ENCODE measurements around the gene CERT1. TPM values are rescaled to one million over a fixed set of nuclear protein-coding genes. Genes with fewer than 3 reads are reported as not detected.

The CERT1 gene
- total RNA-seq, 1 donor, result 37.8 TPM

DNA sequence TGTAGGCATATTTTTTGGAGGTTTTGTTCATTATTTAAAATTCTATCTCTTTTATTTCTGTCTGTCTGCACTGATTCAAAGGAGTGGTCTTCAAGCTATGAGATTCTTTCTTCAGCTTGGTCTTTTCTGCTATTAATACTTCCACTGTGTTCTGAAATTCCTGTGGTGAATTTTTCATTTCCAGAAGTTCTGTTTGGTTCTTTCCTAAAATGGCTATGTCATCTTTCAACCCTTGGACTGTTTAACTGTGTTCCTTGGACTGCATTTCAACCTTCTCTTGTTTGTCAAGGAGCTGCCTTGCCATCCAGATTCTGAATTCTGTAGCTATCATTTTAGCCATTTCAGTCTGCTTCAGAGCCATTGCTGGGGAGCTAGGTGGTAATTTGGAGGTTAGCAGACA, 76.3 kb downstream of the CERT1 start:
- H3K4me3 ChIP-seq (ENCODE audit: low read depth, low read length), result no peak overlapping the region
- DNase-seq (ENCODE audit: low read depth), result peak; percentile 17
- TF ChIP-seq, protein P1, sequence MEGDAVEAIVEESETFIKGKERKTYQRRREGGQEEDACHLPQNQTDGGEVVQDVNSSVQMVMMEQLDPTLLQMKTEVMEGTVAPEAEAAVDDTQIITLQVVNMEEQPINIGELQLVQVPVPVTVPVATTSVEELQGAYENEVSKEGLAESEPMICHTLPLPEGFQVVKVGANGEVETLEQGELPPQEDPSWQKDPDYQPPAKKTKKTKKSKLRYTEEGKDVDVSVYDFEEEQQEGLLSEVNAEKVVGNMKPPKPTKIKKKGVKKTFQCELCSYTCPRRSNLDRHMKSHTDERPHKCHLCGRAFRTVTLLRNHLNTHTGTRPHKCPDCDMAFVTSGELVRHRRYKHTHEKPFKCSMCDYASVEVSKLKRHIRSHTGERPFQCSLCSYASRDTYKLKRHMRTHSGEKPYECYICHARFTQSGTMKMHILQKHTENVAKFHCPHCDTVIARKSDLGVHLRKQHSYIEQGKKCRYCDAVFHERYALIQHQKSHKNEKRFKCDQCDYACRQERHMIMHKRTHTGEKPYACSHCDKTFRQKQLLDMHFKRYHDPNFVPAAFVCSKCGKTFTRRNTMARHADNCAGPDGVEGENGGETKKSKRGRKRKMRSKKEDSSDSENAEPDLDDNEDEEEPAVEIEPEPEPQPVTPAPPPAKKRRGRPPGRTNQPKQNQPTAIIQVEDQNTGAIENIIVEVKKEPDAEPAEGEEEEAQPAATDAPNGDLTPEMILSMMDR (IDR thresholded peaks at IDR 0.05; ENCODE audit: insufficient read depth, low read length), result no peak

DNA sequence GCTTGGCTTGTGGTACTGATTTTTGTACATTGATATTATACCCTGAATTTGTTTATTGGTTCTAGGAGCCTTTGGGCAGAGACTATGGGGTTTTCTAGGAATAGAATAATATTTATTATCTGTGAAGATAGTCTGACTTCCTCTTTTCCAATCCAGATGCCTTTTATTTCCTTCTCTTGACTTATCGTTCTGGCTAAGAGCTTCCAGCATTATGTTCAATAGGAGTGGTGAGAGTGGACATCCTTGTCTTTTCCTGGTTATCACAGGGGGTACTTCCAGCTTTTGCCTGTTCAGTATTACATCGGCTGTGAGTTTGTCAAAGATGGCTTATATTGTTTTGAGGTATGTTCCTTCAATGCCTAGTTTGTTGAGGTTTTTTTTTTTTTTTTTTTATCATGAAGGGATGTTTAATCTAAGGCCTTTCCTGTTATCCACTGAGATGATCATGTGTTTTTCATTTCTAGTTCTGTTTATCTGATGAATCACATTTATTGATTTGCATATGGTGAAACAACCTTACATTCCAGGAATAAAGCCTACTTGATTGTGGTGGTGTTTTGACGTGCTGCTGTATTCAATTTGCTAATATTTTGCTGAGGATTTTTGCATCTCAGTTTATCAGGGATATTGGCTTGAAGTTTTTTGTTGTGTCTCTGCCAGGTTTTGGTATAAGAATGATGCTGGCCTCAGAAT, 77.5 kb downstream of the CERT1 start:
- no peak overlapping the region for H3K4me3 ChIP-seq (ENCODE audit: low read depth, low read length)
- TF ChIP-seq, protein P1 (IDR thresholded peaks at IDR 0.05; ENCODE audit: insufficient read depth, low read length), result no peak
- DNase-seq (ENCODE audit: low read depth), result peak; percentile 21

DNA sequence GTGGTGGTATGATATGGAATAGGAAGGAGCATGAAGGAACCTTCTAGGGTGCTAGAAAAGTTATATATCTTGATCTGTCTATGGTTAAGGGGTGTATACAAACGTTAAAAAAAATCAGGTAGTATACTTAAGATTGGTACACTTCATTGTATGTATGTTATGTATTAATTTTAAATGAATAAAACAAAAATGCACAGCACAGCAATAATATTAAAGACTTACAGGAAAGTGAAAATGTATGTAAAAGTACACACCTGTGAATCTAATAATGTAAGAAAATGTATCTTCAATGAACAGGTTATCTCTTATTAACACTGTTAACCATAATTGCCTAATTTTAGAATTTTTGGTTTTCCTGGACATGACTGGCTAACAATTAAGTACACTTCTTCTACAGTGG, 97.2 kb downstream of the CERT1 start:
- TF ChIP-seq, protein P1 (IDR thresholded peaks at IDR 0.05; ENCODE audit: insufficient read depth, low read length), result no peak
- H3K4me3 ChIP-seq (ENCODE audit: low read depth, low read length), result no peak overlapping the region
- no peak for DNase-seq (ENCODE audit: low read depth)

DNA sequence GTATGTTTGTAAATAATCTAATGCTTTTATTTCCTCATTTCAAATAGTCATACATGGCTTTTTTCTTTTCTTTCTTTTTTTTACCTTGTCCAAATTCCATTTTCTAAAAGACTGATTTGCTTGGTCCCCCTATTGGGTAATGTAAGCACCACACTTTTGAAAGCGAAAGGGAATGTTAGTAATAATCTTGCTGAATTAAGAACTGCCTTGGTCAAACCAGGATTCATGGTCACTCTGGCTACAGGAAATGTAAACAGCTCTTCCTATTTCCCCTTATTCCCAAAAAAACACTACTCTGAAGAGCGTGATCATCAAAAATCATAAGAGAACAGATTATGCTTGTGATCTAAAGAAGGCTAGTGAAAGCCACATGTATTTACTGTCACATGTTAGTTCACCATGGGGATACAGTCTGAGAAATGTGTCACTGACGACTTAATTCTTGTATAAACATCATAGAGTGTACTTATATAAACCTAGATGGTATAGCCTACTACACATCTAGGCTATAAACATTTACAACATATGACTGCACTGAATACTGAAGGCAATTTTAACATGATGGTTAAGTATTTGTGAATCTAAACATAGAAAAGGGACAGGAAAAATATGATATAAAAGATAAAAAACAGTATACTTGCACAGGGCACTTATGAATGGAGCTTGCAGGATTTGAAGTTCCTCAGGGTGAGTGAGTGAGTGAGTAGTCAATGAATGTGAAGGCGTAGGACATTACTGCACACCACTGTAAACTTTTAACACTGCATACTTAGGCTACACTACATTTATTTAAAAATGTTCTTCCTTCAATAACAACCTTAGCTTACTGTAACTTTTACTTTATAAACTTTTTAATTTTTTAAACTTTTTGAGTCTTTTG, 99.1 kb downstream of the CERT1 start:
- H3K4me3 ChIP-seq (ENCODE audit: low read depth, low read length), result no peak overlapping the region
- DNase-seq (ENCODE audit: low read depth), result peak; percentile 73
- TF ChIP-seq, protein P1 (IDR thresholded peaks at IDR 0.05; ENCODE audit: insufficient read depth, low read length), result peak; percentile 41

DNA sequence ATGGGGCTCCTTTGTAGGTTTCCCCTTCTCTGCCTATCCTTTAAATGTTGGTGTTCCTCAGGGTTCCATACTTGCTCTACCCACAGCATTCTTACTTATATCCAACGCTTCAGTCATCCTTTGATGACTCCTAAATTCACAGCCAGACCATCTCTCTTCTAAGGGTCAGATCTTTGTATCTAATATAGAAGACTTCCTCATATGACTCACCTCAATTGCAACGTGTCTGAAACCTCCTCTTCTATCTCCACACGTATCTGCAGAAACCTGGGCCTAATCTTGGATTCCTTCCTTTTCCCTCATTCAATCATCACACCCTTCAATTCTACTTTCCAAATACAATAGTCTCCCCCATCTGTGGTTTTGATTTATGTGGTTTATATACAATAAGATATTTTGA, 106.1 kb downstream of the CERT1 start:
- DNase-seq (ENCODE audit: low read depth), result no peak
- TF ChIP-seq, protein P1 (IDR thresholded peaks at IDR 0.05; ENCODE audit: insufficient read depth, low read length), result no peak
- H3K4me3 ChIP-seq (ENCODE audit: low read depth, low read length), result no peak overlapping the region

DNA sequence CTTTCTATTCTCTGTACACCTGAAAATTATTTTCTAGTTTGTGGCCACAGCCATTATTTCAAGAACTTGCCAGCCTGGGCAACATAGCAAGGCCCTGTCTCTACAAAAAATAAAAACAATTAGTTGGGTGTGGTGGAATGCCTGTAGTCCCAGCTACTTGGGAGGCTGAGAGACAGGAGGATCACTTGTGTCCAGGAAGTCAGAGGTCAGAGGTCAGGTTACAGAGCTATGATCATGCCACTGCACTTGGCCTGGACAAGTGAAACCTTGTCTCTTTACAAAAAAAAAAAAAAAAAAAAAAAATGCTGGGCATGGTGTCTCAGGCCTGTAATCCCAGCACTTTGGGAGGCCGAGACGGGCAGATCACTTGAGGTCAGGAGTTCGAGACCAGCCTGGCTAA, 116.2 kb downstream of the CERT1 start:
- TF ChIP-seq, protein P1 (IDR thresholded peaks at IDR 0.05; ENCODE audit: insufficient read depth, low read length), result no peak
- H3K4me3 ChIP-seq (ENCODE audit: low read depth, low read length), result no peak overlapping the region
- no peak for DNase-seq (ENCODE audit: low read depth)
